Ectodermal cell (in vitro differentiated cells): ENCODE results near the gene SCYGR6.

Experiments used
- H3K27ac ChIP-seq: 2 replicates; pipeline ENCODE4 v1.7.0; 2013; ENCODE audit warnings: mild to moderate bottlenecking, low read depth, low read length; ENCODE audit not compliant: insufficient read depth, poor library complexity, severe bottlenecking
- H3K27me3 ChIP-seq: 2 replicates; pipeline ENCODE4 v1.7.0; 2013; ENCODE audit warnings: mild to moderate bottlenecking, low read length; ENCODE audit not compliant: insufficient read depth, control insufficient read depth, poor library complexity, severe bottlenecking
- H3K36me3 ChIP-seq: one replicate; pipeline ENCODE4 v1.7.0; 2013; ENCODE audit warnings: low read length; ENCODE audit not compliant: control insufficient read depth, insufficient read depth
- H3K4me1 ChIP-seq: one replicate; pipeline ENCODE4 v1.7.0; 2013; ENCODE audit warnings: low read length; ENCODE audit not compliant: control insufficient read depth, insufficient read depth
- H3K4me3 ChIP-seq: 2 replicates; pipeline ENCODE4 v1.7.0; 2013; ENCODE audit warnings: low read depth, low read length, control low read depth; ENCODE audit not compliant: insufficient read depth
- H3K9me3 ChIP-seq: 2 replicates; pipeline ENCODE4 v1.7.0; 2013; ENCODE audit warnings: mild to moderate bottlenecking, low read length, moderate library complexity; ENCODE audit not compliant: control insufficient read depth
- WGBS, 2 experiments: methylation state at CpG; one replicate each; pipeline ENCODE4 v1.1.7; 2013; ENCODE audit warnings: missing lambda C conversion rate in 2 of 2; 5-methylcytosine and 5-hydroxymethylcytosine counted together

SCYGR6 gene

GRCh38 chr2:227716501-227716900 lies 8.1 kb downstream of the SCYGR6 start:
- Histone ChIP-seq H3K27ac (no peak overlapping the region), H3K27me3 (peaks cover 11% of the 10 kb centered on the region), H3K9me3 (no peaks in the 10 kb centered on the region), H3K4me1 (peaks cover 4% of the 10 kb centered on the region), H3K4me3 (no peak overlapping the region), H3K36me3 (no peaks in the 10 kb centered on the region)
- WGBS, 2 experiments = 95 to 100% methylated on average over 2 of the region's 2 CpGs

- H3K4me1 ChIP-seq = peaks cover 4% of the 10 kb centered on the region
- no peaks in the 10 kb centered on the region for H3K36me3 ChIP-seq
- H3K9me3 ChIP-seq = no peaks in the 10 kb centered on the region
- no peak overlapping the region for H3K27ac ChIP-seq
- 95 to 96% methylated on average over 1 of the region's 1 CpG for WGBS, 2 experiments
- no peak overlapping the region for H3K4me3 ChIP-seq
- peaks cover 11% of the 10 kb centered on the region for H3K27me3 ChIP-seq
These were observed 11.3 kb downstream of the SCYGR6 start for GRCh38 chr2:227713291-227713690.

DNA sequence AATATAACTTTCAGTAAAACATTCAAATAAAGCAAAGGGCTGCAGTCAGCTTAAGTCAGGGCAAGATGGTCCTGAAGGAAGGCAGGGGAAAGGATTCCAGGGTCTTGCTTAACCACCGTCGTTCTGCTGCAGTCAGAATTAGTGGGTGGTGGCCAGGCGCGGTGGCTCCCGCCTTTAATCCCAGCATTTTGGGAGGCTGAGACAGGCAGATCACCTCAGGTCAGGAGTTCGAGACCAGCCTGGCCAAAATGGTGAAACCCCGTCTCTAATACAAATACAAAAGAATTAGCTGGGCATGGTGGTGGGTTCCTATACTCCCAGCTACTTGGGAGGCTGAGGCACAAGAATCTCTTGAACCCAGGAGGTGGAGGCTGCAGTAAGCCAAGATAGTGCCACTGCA lies 13.6 kb downstream of the SCYGR6 start:
- H3K36me3 ChIP-seq = no peaks in the 10 kb centered on the region
- WGBS, 2 experiments = 90 to 94% methylated on average over 7 of the region's 7 CpGs
- H3K4me1 ChIP-seq = no peaks in the 10 kb centered on the region
- no peaks in the 10 kb centered on the region for H3K9me3 ChIP-seq
- no peak overlapping the region for H3K4me3 ChIP-seq
- H3K27me3 ChIP-seq = no peaks in the 10 kb centered on the region
- no peak overlapping the region for H3K27ac ChIP-seq

- no peak overlapping the region for H3K4me3 ChIP-seq
- no peaks in the 10 kb centered on the region for H3K36me3 ChIP-seq
- H3K4me1 ChIP-seq = no peaks in the 10 kb centered on the region
- WGBS, 2 experiments = 73% methylated on average over 4 of the region's 6 CpGs
- H3K9me3 ChIP-seq = no peaks in the 10 kb centered on the region
- H3K27me3 ChIP-seq = no peaks in the 10 kb centered on the region
- H3K27ac ChIP-seq = no peak overlapping the region
These were observed 17.2 kb downstream of the SCYGR6 start for GRCh38 chr2:227707390-227707789.

DNA sequence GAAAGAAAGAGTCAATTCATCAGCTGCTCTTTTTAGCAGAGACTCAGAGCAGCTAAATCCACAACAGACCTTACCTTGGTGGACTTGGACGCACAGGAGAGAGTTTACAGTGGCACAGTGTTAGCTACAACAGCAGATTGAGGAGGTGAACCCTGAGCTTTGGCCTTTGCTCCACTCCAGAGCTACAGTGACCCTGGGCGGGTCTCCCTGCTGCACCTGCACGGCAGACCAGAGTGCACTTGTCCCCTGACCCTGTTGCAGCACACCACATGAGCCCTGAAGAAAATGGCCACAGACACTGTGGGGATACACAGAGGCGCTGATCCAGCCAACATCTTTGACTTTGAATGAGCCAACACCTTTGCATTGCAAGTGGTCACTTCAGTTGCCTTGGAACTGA lies 17.7 kb downstream of the SCYGR6 start:
- WGBS, 2 experiments = 90 to 94% methylated on average over 4 of the region's 4 CpGs
- Histone ChIP-seq H3K27ac (no peak overlapping the region), H3K4me1 (no peaks in the 10 kb centered on the region)

GRCh38 chr2:227703961-227704360 lies 20.6 kb downstream of the SCYGR6 start:
- no peaks in the 10 kb centered on the region for H3K36me3 ChIP-seq
- H3K4me3 ChIP-seq = no peak overlapping the region
- H3K4me1 ChIP-seq = no peaks in the 10 kb centered on the region
- H3K9me3 ChIP-seq = no peaks in the 10 kb centered on the region
- no peak overlapping the region for H3K27ac ChIP-seq
- H3K27me3 ChIP-seq = no peaks in the 10 kb centered on the region
- WGBS, 2 experiments = 89 to 91% methylated on average over 3 of the region's 3 CpGs

More for the DNA sequence above, 17.7 kb downstream of the SCYGR6 start:
- H3K36me3 ChIP-seq = no peaks in the 10 kb centered on the region
- H3K9me3 ChIP-seq = no peaks in the 10 kb centered on the region
- no peaks in the 10 kb centered on the region for H3K27me3 ChIP-seq
- H3K4me3 ChIP-seq = no peak overlapping the region

DNA sequence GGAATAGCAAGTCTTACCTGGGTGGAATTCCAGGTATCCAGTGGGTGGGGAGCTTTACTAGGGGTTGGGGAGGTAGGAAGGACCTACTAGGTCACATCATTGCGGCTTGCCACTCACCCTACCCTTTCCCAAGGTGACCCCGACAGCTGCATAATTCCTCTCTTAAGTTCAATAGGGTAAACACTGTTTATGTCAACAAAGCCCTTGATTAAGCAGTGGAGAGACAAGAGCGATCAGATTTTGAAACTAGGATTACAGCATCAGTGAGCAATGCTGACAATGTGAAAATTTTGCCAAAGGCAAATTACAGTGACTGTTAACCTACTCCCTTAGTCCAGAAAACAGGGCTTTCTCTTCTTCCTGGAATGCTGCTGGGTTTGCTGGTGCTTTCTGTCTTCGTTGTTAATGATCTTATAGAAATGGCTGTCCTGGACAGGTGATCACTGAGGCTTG lies 21.3 kb downstream of the SCYGR6 start:
- Histone ChIP-seq H3K27ac (no peak overlapping the region), H3K27me3 (no peaks in the 10 kb centered on the region), H3K4me1 (no peaks in the 10 kb centered on the region), H3K4me3 (no peak overlapping the region), H3K9me3 (no peaks in the 10 kb centered on the region), H3K36me3 (no peaks in the 10 kb centered on the region)
- 89 to 96% methylated on average over 4 of the region's 4 CpGs for WGBS, 2 experiments

DNA sequence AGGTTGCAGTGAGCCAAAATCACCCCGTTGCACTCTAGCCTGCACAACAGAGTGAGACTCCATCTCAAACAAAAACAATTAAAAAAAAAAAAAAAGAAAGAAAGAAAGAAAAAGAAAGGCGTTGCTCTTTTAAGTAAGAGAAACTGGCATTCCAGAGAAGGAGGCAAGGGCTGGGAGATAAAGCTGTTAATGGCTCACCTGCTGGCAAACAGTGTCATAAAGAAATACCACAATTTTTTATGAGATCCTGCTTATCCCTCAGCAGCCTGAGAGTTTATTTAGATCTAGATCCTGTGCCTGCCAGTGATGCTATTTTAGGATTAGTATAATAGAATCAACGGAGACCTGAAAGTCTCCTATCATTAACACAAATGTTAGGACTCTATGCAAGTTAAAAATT lies 23.0 kb downstream of the SCYGR6 start:
- Histone ChIP-seq H3K27me3 (no peaks in the 10 kb centered on the region), H3K27ac (no peak overlapping the region), H3K9me3 (no peaks in the 10 kb centered on the region), H3K4me3 (no peak overlapping the region), H3K36me3 (no peaks in the 10 kb centered on the region), H3K4me1 (no peaks in the 10 kb centered on the region)
- WGBS, 2 experiments = 60 to 92% methylated on average over 1 to 3 of the region's 3 CpGs

- Histone ChIP-seq H3K4me1 (no peaks in the 10 kb centered on the region), H3K36me3 (no peaks in the 10 kb centered on the region), H3K4me3 (no peak overlapping the region), H3K27ac (no peak overlapping the region), H3K9me3 (no peaks in the 10 kb centered on the region), H3K27me3 (no peaks in the 10 kb centered on the region)
- WGBS, 2 experiments = 93% methylated on average over 2 of the region's 2 CpGs; no CpG with 5 or more reads in 1 of the 2 experiments
These were observed 27.4 kb downstream of the SCYGR6 start for GRCh38 chr2:227696990-227697679.

DNA sequence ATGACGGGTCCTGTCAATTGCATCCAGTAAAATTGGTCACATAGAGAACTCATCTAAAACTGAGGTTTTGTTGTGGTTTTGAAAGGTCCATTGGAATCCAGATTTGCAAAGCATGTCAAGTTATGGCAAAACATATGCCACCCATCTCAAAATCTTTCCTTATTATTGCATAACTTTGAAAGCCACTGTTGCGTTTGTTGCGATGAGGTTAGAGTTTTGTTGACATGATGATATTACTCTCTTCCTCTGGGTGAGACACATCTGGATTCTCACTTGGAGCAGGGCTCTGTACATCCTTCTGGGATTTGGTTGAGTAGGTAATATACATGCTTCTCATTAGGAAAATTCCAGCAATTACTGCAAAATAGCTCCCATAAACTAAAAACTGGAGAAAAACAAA lies 37.4 kb downstream of the SCYGR6 start:
- H3K4me3 ChIP-seq = no peak overlapping the region
- WGBS, 2 experiments = 94 to 98% methylated on average over 3 of the region's 3 CpGs
- H3K36me3 ChIP-seq = no peaks in the 10 kb centered on the region
- H3K27me3 ChIP-seq = no peaks in the 10 kb centered on the region
- no peaks in the 10 kb centered on the region for H3K4me1 ChIP-seq
- no peaks in the 10 kb centered on the region for H3K9me3 ChIP-seq
- no peak overlapping the region for H3K27ac ChIP-seq
